Measurements from ENCODE around the gene AFF1. TPM values are rescaled to one million over a fixed set of nuclear protein-coding genes. Genes with fewer than 3 reads are reported as not detected.

AFF1 gene
- total and polyA plus RNA-seq, 2 of the 4 experiments (the other 2 are of a cell fraction) = 7.0 to 9.6 TPM

DNA sequence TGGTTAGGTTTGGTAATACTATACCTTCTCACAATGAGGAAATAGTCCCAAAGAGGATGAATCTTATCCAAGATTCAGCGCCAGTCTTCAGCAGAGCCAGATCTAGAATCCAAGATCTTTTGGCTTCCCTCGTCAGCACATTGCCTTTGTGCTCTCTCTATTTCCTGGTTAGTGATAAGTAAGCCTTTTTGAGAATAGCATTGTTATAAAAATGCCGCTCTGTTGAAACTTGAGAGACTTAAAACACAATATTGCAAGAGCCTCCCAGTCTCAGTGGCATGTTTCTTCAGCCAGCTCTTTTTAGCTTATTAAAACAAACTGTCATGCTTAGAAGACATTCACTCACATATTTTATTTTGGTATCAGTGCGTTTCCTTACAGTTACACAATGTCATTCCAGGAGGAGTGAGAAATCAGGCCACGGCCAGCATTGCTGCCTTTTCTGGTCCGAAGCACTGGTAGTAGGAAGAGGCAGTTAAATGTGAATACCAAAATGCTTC, 144.2 kb downstream of the AFF1 start:
- H3K9me3 ChIP-seq (ENCODE audit: control insufficient read depth, insufficient read depth, low read length) = no peaks in the 10 kb centered on the region
- H3K4me1 ChIP-seq (ENCODE audit: control insufficient read depth, insufficient read depth, low read length) = peaks cover 10% of the 10 kb centered on the region
- DNase-seq (peak; percentile 88), ATAC-seq (ENCODE audit: low read depth) (peak; percentile 90)
- no peak overlapping the region for H4K5ac ChIP-seq (ENCODE audit: low read depth, low read length)
- H3K9ac ChIP-seq (ENCODE audit: low read depth, low read length) = peak overlapping the region; percentile 35; the same call in 1 of the 2 replicates
- H3K18ac ChIP-seq (ENCODE audit: low read depth, low read length) = peak overlapping the region; percentile 44; the same call in 1 of the 2 replicates
- peak overlapping the region; percentile 65 for H3K23ac ChIP-seq (ENCODE audit: low read depth, low read length)
- peak overlapping the region; percentile 12; the same call in 1 of the 2 replicates for H2BK20ac ChIP-seq (ENCODE audit: low read depth, low read length)
- CTCF ChIA-PET = interaction anchor here (1.0 to 2.6 kb wide), 2 partner anchors 71 to 156 kb away, joined by 3 to 10 read pairs; no protein-coding TSS in a partner anchor
- H3K4me2 ChIP-seq (ENCODE audit: low read depth, low read length) = peak overlapping the region; percentile 77
- H4K91ac ChIP-seq (ENCODE audit: insufficient read depth, low read depth, low read length) = peak overlapping the region; percentile 40; the same call in 1 of the 2 replicates
- no peak overlapping the region for H3K14ac ChIP-seq (replicated peaks; ENCODE audit: low read depth, low read length)
- no peak overlapping the region for H2AFZ ChIP-seq (replicated peaks; ENCODE audit: low read length, poor library complexity)
- H2BK15ac ChIP-seq (ENCODE audit: low read depth, low read length) = peak overlapping the region; percentile 41; the same call in 1 of the 3 replicates
- intact Hi-C loops (cut with micrococcal nuclease) = loop anchor here (2.0 kb wide), 1 partner anchor 72 kb away; no protein-coding TSS in a partner anchor
- dilution Hi-C loops (cut with HindIII; ENCODE audit: low sequenced_read_pairs, unreplicated experiment) = no loop called here
- WGBS, 2 experiments (ENCODE audit: extremely low coverage in 2 of 2, insufficient read length in 1 of 2) = no CpG with 5 or more reads among the region's 6 CpGs
- no peak overlapping the region; the same call in 1 of the 2 replicates for H3K4me3 ChIP-seq (ENCODE audit: insufficient read depth, low read depth, low read length)
- peak overlapping the region; percentile 28; the same call in 1 of the 2 replicates for H2BK120ac ChIP-seq (ENCODE audit: low read depth, low read length)
- peak overlapping the region in 1 of 2 experiments; percentile 65; a peak in 2 of 4 replicates for H4K8ac ChIP-seq (ENCODE audit: low read depth in 2 of 2, low read length in 2 of 2)
- in situ Hi-C loops (cut with MboI; ENCODE audit: low sequenced_read_pairs) = no loop called here
- peaks cover 19 to 49% of the 10 kb centered on the region in 2 experiments for H3K79me1 ChIP-seq (ENCODE audit: low read depth in 1 of 2, low read length in 2 of 2)
- BruUV-seq (replicated peaks) = no TSS peak
- TF ChIP-seq, protein P1, sequence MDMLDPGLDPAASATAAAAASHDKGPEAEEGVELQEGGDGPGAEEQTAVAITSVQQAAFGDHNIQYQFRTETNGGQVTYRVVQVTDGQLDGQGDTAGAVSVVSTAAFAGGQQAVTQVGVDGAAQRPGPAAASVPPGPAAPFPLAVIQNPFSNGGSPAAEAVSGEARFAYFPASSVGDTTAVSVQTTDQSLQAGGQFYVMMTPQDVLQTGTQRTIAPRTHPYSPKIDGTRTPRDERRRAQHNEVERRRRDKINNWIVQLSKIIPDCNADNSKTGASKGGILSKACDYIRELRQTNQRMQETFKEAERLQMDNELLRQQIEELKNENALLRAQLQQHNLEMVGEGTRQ (IDR thresholded peaks at IDR 0.05; ENCODE audit: low read depth, low read length) = no peak
- TF ChIP-seq FOS (IDR thresholded peaks at IDR 0.05; ENCODE audit: low read depth, low read length) (no peak), SMC3 (IDR thresholded peaks at IDR 0.05; ENCODE audit: low read depth, low read length) (peak; percentile 16; the same call in 1 of the 2 replicates), MAFK (IDR thresholded peaks at IDR 0.05; ENCODE audit: low read depth, low read length) (peak; percentile 18; the same call in 1 of the 2 replicates), MXI1 (IDR thresholded peaks at IDR 0.05; ENCODE audit: borderline replicate concordance, low read depth, low read length) (no peak), RCOR1 (IDR thresholded peaks at IDR 0.05; ENCODE audit: insufficient replicate concordance, low read length) (no peak), BHLHE40 (IDR thresholded peaks at IDR 0.05; ENCODE audit: low read depth, low read length) (no peak), NFE2L2 (IDR thresholded peaks at IDR 0.05; ENCODE audit: low read depth, low read length) (no peak), CHD1 (IDR thresholded peaks at IDR 0.05; ENCODE audit: low read depth, low read length) (no peak), MAZ (IDR thresholded peaks at IDR 0.05; ENCODE audit: borderline replicate concordance, low read depth, low read length) (no peak), RAD21 (IDR thresholded peaks at IDR 0.05; ENCODE audit: low read length) (peak; percentile 9; the same call in 1 of the 2 replicates), CEBPB (IDR thresholded peaks at IDR 0.05; ENCODE audit: low read depth, low read length) (peak; percentile 96)
- TF ChIP-seq, protein P2, sequence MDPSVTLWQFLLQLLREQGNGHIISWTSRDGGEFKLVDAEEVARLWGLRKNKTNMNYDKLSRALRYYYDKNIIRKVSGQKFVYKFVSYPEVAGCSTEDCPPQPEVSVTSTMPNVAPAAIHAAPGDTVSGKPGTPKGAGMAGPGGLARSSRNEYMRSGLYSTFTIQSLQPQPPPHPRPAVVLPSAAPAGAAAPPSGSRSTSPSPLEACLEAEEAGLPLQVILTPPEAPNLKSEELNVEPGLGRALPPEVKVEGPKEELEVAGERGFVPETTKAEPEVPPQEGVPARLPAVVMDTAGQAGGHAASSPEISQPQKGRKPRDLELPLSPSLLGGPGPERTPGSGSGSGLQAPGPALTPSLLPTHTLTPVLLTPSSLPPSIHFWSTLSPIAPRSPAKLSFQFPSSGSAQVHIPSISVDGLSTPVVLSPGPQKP (IDR thresholded peaks at IDR 0.05; ENCODE audit: borderline replicate concordance, low read depth, low read length) = no peak
- no peaks in the 10 kb centered on the region for H3K27me3 ChIP-seq (ENCODE audit: control insufficient read depth, insufficient read depth, low read length)
- H3K27ac ChIP-seq (ENCODE audit: insufficient read depth, low read length) = peak overlapping the region; percentile 73
- no peaks in the 10 kb centered on the region for H3K36me3 ChIP-seq (ENCODE audit: control insufficient read depth, insufficient read depth, low read length)
- H2AK9ac ChIP-seq (replicated peaks; ENCODE audit: low read depth, low read length, poor library complexity) = no peak overlapping the region
- H4K20me1 ChIP-seq (ENCODE audit: insufficient read depth, low read length) = no peaks in the 10 kb centered on the region
- peak overlapping the region; percentile 65; the same call in 1 of the 2 replicates for H3K56ac ChIP-seq (ENCODE audit: extremely low read depth, insufficient read depth, low read length)
- peak overlapping the region; percentile 54; the same call in 1 of the 2 replicates for H2AK5ac ChIP-seq (ENCODE audit: low read depth, low read length)
- peak overlapping the region; percentile 21; the same call in 1 of the 2 replicates for H3K4ac ChIP-seq (ENCODE audit: low read depth, low read length)
- H2BK5ac ChIP-seq (ENCODE audit: low read depth, low read length, poor library complexity, severe bottlenecking) = peak overlapping the region; percentile 88
- H3K9me1 ChIP-seq (ENCODE audit: insufficient read depth, low read length) = peaks cover 5% of the 10 kb centered on the region; the same call in 1 of the 2 replicates
- POLR2A ChIA-PET (ENCODE audit: unreplicated experiment) = no interaction called here

All from IMR-90 (cell line).